ENCODE measurements around the gene SSBP3.

Gene SSBP3

GRCh38 chr1:54379555-54380289 is 26.5 kb downstream of the SSBP3 start:
- Histone ChIP-seq H3K27me3 (ENCODE audit: control insufficient read depth in 1 of 2, insufficient read depth in 1 of 2, low read length in 2 of 2) (no peaks in the 10 kb centered on the region), H3K27ac (ENCODE audit: low read length, poor library complexity, severe bottlenecking) (no peak overlapping the region), H3K14ac (ENCODE audit: low read length in 2 of 2) (no peak overlapping the region)

DNA sequence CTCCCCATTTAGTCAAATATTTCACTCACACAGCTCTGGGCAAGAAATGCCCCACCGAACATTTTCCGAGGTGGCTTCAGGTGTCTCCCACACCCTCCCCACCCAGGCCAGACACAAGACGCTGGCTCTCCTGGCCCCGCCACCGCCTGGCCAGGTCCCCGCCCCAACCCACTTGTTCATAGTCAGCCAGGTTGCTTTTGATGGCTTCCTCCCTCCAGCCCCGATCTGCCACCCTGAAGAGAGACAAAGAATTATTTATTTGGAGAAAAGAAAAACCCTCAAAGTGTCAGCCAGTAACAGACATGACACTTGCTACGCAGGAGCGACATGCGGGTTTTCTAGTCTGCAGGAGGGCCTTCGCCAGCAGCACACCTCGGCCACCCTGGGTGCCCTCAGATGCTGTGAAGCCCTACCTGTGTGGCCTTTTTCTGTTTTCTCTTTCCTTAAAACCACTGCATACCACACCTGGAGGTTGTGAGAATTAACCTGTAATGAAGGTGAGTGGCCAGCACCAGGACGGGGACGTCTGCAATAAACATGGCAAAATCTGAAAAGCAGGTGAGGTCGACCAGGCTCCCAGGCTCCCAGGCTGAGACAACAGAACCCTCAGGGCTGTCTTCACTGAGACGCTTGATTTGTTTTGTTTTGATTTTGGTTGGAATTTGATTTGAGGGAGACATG is 27.2 kb downstream of the SSBP3 start:
- H3K23ac ChIP-seq (ENCODE audit: low read length in 2 of 2), result peak overlapping the region in 1 of 2 experiments; percentile 77
- H3K79me1 ChIP-seq (replicated peaks; ENCODE audit: low read length, poor library complexity, severe bottlenecking), result peaks cover 44% of the 10 kb centered on the region
- H2BK12ac ChIP-seq (ENCODE audit: low read length in 2 of 2), result no peak overlapping the region
- H3K4me1 ChIP-seq (ENCODE audit: control insufficient read depth, insufficient read depth, low read depth, low read length), result peaks cover 20% of the 10 kb centered on the region
- H3K9ac ChIP-seq (ENCODE audit: low read length), result no peak overlapping the region
- peak overlapping the region; percentile 54 for H2BK120ac ChIP-seq (ENCODE audit: low read depth, low read length)
- peak overlapping the region in 1 of 2 experiments; percentile 36 for H3K4ac ChIP-seq (ENCODE audit: low read depth in 1 of 2, low read length in 2 of 2)
- H3K4me3 ChIP-seq (ENCODE audit: insufficient read depth in 1 of 2, low read depth in 1 of 2, low read length in 2 of 2), result no peak overlapping the region
- H4K8ac ChIP-seq (ENCODE audit: low read length), result no peak overlapping the region
- DNase-seq, result no peak
- H2BK15ac ChIP-seq (ENCODE audit: low read depth, poor library complexity, severe bottlenecking), result peak overlapping the region; percentile 12
- H3K27ac ChIP-seq (ENCODE audit: low read length, poor library complexity, severe bottlenecking), result no peak overlapping the region
- H2AK5ac ChIP-seq (ENCODE audit: low read length, severe bottlenecking), result no peak overlapping the region
- peaks cover 16 to 30% of the 10 kb centered on the region in 2 experiments for H3K36me3 ChIP-seq (ENCODE audit: control insufficient read depth in 1 of 2, insufficient read depth in 2 of 2, low read depth in 1 of 2, low read length in 2 of 2)
- H3K9me3 ChIP-seq (ENCODE audit: control insufficient read depth, low read length), result no peaks in the 10 kb centered on the region
- no peak overlapping the region for H4K91ac ChIP-seq (ENCODE audit: low read length)
- H3K27me3 ChIP-seq (ENCODE audit: control insufficient read depth in 1 of 2, insufficient read depth in 1 of 2, low read length in 2 of 2), result no peaks in the 10 kb centered on the region
- no peak overlapping the region for H2BK5ac ChIP-seq (ENCODE audit: low read depth, low read length, poor library complexity, severe bottlenecking)
- H3K4me2 ChIP-seq (ENCODE audit: low read length, poor library complexity, severe bottlenecking), result no peak overlapping the region
- no peak overlapping the region for H2AFZ ChIP-seq (ENCODE audit: low read depth, low read length)
- H3K14ac ChIP-seq (ENCODE audit: low read length in 2 of 2), result no peak overlapping the region
- WGBS, result 82% methylated on average over 12 of the region's 16 CpGs
- no peak overlapping the region for H3K18ac ChIP-seq (ENCODE audit: low read depth in 1 of 2, low read length in 2 of 2)

More at GRCh38 chr1:54379555-54380289, 26.5 kb downstream of the SSBP3 start:
- no peak overlapping the region for H2AK5ac ChIP-seq (ENCODE audit: low read length, severe bottlenecking)
- H3K4me1 ChIP-seq (ENCODE audit: control insufficient read depth, insufficient read depth, low read depth, low read length), result peaks cover 19% of the 10 kb centered on the region
- no peak overlapping the region for H2AFZ ChIP-seq (ENCODE audit: low read depth, low read length)
- no peak overlapping the region for H4K91ac ChIP-seq (ENCODE audit: low read length)
- no peak overlapping the region for H3K4me3 ChIP-seq (ENCODE audit: insufficient read depth in 1 of 2, low read depth in 1 of 2, low read length in 2 of 2)
- H3K4me2 ChIP-seq (ENCODE audit: low read length, poor library complexity, severe bottlenecking), result no peak overlapping the region
- H3K18ac ChIP-seq (ENCODE audit: low read depth in 1 of 2, low read length in 2 of 2), result no peak overlapping the region
- H4K8ac ChIP-seq (ENCODE audit: low read length), result no peak overlapping the region
- WGBS, result 94% methylated on average over 23 of the region's 23 CpGs
- peaks cover 16 to 27% of the 10 kb centered on the region in 2 experiments for H3K36me3 ChIP-seq (ENCODE audit: control insufficient read depth in 1 of 2, insufficient read depth in 2 of 2, low read depth in 1 of 2, low read length in 2 of 2)
- no peak for DNase-seq
- no peak overlapping the region for H2BK12ac ChIP-seq (ENCODE audit: low read length in 2 of 2)
- no peak overlapping the region for H2BK15ac ChIP-seq (ENCODE audit: low read depth, poor library complexity, severe bottlenecking)
- no peak overlapping the region for H3K9ac ChIP-seq (ENCODE audit: low read length)
- H3K79me1 ChIP-seq (replicated peaks; ENCODE audit: low read length, poor library complexity, severe bottlenecking), result peaks cover 42% of the 10 kb centered on the region
- no peak overlapping the region for H3K4ac ChIP-seq (ENCODE audit: low read depth in 1 of 2, low read length in 2 of 2)
- H2BK5ac ChIP-seq (ENCODE audit: low read depth, low read length, poor library complexity, severe bottlenecking), result no peak overlapping the region
- no peaks in the 10 kb centered on the region for H3K9me3 ChIP-seq (ENCODE audit: control insufficient read depth, low read length)
- H3K23ac ChIP-seq (ENCODE audit: low read length in 2 of 2), result no peak overlapping the region
- no peak overlapping the region for H2BK120ac ChIP-seq (ENCODE audit: low read depth, low read length)

GRCh38 chr1:54378157-54378873 is 27.9 kb downstream of the SSBP3 start:
- whole genome bisulfite sequencing, result 50% methylated on average over 14 of the region's 17 CpGs
- H3K9ac ChIP-seq (ENCODE audit: low read length), result no peak overlapping the region

More at GRCh38 chr1:54378157-54378873, 27.9 kb downstream of the SSBP3 start:
- H3K9me3 ChIP-seq (ENCODE audit: control insufficient read depth, low read length), result no peaks in the 10 kb centered on the region
- H3K4ac ChIP-seq (ENCODE audit: low read depth in 1 of 2, low read length in 2 of 2), result peak overlapping the region in 1 of 2 experiments; percentile 36
- H3K4me1 ChIP-seq (ENCODE audit: control insufficient read depth, insufficient read depth, low read depth, low read length), result peaks cover 21% of the 10 kb centered on the region
- H2BK15ac ChIP-seq (ENCODE audit: low read depth, poor library complexity, severe bottlenecking), result no peak overlapping the region
- H3K27ac ChIP-seq (ENCODE audit: low read length, poor library complexity, severe bottlenecking), result no peak overlapping the region
- H2AFZ ChIP-seq (ENCODE audit: low read depth, low read length), result no peak overlapping the region
- H4K8ac ChIP-seq (ENCODE audit: low read length), result no peak overlapping the region
- peak overlapping the region; percentile 1 for H4K91ac ChIP-seq (ENCODE audit: low read length)
- no peak overlapping the region for H2AK5ac ChIP-seq (ENCODE audit: low read length, severe bottlenecking)
- no peak overlapping the region for H3K14ac ChIP-seq (ENCODE audit: low read length in 2 of 2)
- no peak overlapping the region for H3K23ac ChIP-seq (ENCODE audit: low read length in 2 of 2)
- peak overlapping the region in 1 of 2 experiments; percentile 18 for H3K18ac ChIP-seq (ENCODE audit: low read depth in 1 of 2, low read length in 2 of 2)
- DNase-seq, result no peak
- peaks cover 45% of the 10 kb centered on the region for H3K79me1 ChIP-seq (replicated peaks; ENCODE audit: low read length, poor library complexity, severe bottlenecking)
- H3K27me3 ChIP-seq (ENCODE audit: control insufficient read depth in 1 of 2, insufficient read depth in 1 of 2, low read length in 2 of 2), result no peaks in the 10 kb centered on the region
- H2BK5ac ChIP-seq (ENCODE audit: low read depth, low read length, poor library complexity, severe bottlenecking), result no peak overlapping the region
- no peak overlapping the region for H3K4me2 ChIP-seq (ENCODE audit: low read length, poor library complexity, severe bottlenecking)
- peak overlapping the region; percentile 54 for H2BK120ac ChIP-seq (ENCODE audit: low read depth, low read length)
- H2BK12ac ChIP-seq (ENCODE audit: low read length in 2 of 2), result peak overlapping the region in 1 of 2 experiments; percentile 10
- no peak overlapping the region for H3K4me3 ChIP-seq (ENCODE audit: insufficient read depth in 1 of 2, low read depth in 1 of 2, low read length in 2 of 2)
- peaks cover 16 to 33% of the 10 kb centered on the region in 2 experiments for H3K36me3 ChIP-seq (ENCODE audit: control insufficient read depth in 1 of 2, insufficient read depth in 2 of 2, low read depth in 1 of 2, low read length in 2 of 2)

All from mesenchymal stem cell (in vitro differentiated cells and primary cell).